ENCODE data around the gene TREX2.

DNA sequence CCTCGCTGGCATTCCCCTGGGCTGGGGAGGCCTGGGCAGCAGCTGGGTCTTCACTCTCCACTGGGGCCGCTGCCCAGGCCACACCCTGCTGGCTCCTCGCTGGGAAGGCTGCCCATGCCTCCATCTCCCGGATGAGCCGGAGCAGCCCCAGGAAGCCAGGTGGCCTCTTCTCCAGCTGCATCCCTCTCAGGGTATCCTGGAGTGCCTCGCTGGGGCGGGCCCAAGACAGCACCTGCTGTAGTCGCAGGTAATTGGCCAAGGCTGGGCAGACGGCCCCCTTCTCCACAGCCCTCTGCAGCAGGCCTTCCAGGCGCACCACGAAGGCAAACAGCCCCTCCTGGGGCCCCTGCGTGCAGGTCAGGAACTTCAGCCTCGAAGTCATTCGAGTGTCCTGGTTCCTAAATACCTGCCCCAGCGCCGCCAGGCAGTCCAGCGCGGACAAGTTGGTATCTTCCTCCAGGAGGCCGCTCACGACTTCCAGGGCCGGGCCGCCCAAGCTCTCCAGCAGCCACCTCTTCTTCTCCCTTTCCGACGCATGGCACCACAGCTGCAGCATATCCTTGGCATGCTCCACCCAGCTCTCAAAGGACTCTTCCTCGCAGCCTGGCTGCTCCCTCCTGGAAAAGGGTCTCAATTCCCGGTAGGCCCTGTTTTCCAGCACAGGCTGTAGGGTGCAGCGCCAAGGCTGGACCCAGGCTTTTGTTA, 48.4 kb downstream of the TREX2 start:
- TF ChIP-seq CTCF (IDR thresholded peaks at IDR 0.05) (no peak), POLR2A (IDR thresholded peaks at IDR 0.05) (no peak)

Data from breast epithelium (tissue), 3 donors.